ENCODE results near the gene GALNT1.

- TF ChIP-seq POLR2AphosphoS5 (IDR thresholded peaks at IDR 0.05) = no peak
- TF ChIP-seq, protein P1, sequence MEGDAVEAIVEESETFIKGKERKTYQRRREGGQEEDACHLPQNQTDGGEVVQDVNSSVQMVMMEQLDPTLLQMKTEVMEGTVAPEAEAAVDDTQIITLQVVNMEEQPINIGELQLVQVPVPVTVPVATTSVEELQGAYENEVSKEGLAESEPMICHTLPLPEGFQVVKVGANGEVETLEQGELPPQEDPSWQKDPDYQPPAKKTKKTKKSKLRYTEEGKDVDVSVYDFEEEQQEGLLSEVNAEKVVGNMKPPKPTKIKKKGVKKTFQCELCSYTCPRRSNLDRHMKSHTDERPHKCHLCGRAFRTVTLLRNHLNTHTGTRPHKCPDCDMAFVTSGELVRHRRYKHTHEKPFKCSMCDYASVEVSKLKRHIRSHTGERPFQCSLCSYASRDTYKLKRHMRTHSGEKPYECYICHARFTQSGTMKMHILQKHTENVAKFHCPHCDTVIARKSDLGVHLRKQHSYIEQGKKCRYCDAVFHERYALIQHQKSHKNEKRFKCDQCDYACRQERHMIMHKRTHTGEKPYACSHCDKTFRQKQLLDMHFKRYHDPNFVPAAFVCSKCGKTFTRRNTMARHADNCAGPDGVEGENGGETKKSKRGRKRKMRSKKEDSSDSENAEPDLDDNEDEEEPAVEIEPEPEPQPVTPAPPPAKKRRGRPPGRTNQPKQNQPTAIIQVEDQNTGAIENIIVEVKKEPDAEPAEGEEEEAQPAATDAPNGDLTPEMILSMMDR (IDR thresholded peaks at IDR 0.05) = no peak
These were observed 57.8 kb downstream of the GALNT1 start for GRCh38 chr18:35639296-35639695.

Data from prostate gland (tissue), 2 donors.